Measurements from ENCODE around the gene GON4L.
"Not testable (repeated sequence)": the region's sequence is repeated elsewhere in the genome, so short reads cannot be mapped to it uniquely, and the experiment has no call there.

The GON4L gene

DNA sequence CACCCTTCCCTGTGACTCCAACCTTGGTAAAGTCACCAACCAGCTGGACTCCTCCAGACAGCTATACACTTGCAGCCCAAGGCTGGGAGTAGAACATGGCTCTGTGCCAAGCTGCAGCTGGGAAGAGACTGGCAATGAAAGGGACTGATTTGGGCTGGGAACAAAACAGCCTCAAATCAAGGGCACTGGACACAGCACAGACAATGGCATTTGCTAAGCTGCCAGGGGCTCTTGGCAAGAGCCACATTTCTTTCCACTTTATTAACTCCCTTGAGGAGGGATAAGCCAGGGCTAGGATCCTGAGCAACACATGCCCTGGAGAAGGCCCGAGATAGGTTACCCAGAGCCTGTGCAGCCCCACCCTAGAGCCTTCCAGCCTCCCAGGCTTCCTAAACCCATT, 14.4 kb upstream of the GON4L start:
- ATAC-seq: no peak
- DNase-seq: no peak

DNA sequence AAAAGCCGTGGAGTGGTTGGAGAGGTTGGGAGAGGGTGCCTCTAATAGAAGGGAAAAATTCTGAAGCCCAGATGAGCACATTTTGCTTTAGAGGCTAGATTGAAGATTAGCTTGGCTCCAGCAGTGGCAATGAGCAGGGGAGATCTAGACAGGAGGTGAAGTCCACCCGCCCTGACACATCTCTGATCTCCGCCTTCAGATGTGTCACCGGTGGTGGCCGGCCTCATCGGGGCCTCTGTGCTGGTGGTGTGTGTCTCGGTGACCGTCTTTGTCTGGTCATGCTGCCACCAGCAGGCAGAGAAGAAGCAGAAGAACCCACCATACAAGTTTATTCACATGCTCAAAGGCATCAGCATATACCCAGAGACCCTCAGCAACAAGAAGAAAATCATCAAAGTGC, 10.8 kb upstream of the GON4L start:
- no peak for ATAC-seq
- DNase-seq: no peak

DNA sequence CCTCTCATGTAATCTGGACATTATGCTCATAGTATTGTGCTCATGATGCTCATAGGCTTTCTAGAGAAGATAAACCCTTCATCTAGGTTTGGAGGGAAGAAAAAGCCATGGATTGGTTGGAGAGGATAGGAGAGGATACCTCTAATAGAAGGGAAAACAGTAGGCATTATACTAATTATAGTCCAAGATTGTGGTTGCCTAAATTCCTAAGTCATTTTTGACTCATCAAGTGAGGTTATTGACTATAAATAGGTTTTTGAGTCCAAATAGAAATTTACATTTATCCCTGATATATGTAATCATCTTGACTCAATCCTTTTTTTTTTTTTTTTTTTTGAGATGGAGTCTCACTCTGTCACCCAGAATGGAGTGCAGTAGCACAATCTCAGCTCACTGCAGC, 7.4 kb upstream of the GON4L start:
- DNase-seq: no peak

DNA sequence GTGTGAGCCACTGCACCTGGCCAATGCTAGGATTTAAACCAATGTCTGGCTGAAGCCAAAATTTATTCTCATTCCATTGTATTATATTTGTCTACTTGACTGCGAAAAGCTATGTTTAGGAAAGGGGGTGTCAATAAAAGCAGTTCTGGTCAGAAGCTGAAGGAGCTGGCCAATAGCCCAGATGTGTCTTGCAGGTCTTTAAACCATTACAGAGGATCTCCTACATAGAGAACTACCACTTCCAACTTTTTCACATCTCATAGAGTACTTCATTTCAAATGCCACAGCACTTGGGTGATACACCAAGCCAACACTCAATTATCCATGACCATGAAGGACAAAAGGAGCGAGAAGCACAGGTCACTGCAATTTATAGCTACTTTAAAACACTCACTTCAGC, 4.9 kb upstream of the GON4L start:
- ATAC-seq (no peak), DNase-seq (no peak)

More for the DNA sequence above, 7.4 kb upstream of the GON4L start:
- no peak for ATAC-seq

DNA sequence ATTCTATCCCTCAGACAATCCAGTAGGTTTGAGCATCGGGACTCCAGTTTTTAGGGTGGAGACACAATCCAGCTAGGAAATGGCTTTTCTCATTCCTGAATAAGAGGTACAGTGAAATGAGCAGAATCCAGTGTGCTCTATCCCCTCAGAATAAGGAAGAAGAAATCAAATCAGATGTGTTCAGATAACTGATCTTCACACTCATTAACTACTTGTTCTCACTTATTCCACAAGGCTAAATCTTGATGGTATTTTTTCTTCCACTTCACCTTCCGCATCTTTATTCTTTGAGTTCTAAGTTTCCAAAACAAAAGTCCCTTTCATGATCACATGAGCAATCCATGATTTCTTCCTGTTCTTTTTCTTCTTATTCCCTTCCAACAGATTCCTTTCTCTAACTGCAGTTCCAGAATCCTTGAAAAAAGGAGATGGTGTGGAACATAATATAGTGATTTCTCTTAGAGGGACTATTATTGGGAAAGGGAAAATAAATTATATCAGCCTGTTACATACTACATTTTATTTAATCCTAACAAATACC, 4.0 kb upstream of the GON4L start:
- DNase-seq (no peak), ATAC-seq (no peak)

DNA sequence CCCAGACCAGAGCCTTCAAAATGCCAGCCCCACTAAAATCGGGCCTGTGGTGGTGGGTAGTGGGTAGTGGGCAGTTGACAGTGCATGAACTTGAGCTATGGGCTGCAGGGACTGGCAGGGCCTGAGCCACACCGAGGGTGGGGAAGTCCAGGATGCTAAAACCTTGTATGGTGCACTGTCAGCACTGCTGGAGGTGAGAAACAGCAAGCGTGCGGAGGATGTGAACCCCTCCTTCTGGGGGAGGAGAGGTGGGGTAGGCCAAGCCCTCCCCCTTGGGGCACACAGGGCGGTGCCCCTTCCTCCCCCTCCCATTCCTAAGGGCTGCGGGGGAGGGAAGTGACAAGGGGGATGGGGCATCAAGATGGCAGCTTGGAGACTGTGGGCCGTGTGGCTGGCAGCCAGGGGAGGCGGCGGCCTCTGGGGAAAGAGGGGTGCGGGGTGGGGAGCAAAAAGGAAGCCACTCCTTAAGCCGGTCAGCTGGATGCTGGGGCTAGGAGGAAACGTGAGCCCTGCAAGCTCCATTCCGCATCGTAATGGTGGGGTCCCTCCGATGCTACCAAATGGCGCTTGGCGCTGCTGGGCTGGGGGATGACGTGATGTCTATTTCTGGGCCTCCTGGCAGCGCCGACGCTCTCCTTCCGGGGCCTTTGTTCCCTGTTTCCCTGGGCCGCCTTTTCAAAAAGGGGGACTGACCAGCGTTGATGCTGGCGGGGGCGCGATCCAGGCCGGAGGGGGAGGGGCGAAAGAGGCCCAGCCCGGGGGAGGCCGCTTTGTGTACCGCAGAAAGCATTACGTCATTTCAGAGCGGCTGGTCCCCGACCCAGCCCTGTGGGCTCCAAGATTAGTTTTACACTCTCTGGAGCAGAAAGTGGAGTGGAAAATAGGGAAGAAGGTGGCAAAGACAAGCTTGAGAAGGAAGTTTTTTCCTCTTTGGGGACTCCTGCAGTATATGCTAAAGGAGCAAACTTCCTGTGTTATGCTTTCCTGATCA, 3.2 kb upstream of the GON4L start:
- peak; percentile 77 for DNase-seq
- ATAC-seq: peak; percentile 35

DNA sequence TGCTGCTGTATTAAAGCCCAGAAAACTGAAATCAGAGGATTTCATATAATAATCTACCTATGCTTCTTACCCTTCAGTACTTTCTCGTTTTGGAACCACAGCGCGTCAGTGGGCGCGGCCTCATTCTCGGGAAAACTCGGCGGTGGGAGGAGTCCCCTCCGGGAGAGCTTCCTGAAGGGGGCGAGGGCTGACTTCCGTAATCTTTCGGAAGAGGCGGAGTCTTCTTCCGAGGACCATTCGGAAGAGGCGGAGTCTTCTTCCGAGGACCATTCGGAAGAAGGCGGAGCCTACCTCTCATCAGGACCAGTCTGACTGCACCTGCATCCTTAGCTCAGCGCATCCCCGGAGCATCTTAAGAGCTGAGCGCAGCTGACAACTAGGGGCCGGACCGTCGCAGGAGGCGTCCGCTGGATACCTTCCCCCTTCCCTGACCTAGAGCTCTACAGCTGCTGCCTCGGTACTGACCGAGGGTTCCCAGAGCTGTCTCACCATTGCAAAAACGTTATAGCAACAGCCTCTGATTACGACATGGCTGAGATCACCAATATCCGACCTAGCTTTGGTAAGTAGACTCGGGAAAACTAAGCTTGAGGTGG, 2.3 kb upstream of the GON4L start, which contains the start of gene SYT11:
SYT11 (plus strand) TSS at position 334 of the 596 bp plus-strand sequence; CDS start at position 529, 195 bp downstream.
- ATAC-seq (peak; percentile 83), DNase-seq (peak; percentile 96)

DNA sequence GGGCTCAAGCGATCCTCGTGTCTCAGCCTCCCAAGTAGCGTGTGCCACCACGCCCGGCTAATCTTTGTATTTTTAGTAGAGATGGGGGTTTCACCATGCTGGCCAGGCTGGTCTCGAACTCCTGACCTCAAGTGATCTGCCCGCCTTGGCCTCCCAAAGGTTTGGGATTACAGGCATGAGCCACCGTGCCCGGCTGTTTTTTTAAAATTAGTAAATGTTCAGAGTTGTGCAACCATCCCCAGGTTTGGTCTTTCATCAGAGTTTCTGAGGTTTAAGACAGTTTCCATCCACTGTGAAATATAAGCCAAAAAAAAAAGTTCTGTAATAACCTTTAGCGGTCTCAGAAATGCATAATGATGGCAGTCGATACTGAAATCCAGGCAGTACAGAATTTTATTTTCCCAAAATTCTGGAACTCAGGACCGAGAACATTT, 1.8 kb upstream of the GON4L start:
- DNase-seq (peak; percentile 44), ATAC-seq (peak; percentile 15)

DNA sequence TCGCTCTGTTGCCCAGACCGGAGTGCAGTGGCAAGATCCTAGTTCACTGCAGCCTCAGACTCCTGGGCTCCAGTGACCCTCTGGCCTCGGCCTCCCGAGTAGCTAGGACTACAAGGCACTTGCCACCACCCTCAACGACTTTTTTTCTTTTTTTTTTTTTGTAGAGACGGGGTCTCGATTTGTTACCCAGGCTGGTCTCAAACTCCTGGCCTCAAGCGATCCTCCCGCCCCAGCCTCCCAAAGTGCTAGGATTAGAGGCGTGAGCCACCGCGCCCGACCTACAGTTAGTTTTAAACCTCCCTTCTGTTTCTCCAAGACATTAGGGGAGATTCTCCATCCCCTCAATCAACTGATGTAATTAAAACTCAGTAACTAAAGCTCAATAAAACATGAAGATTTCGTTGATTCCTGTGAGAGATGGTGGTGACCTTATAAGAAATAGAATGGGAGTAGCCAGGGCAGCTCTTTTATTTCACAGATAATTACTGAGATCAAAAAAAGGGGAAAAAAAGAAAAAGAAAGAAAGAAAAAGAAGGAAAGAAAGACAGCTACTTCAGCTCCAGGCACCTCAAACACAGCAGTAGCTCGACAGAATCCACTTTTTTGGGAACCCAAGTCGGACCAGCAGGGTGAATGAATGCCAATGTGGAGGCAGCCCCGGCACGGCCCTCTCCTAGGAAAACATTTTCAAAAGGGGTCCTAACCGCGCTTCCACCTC, 598 bp downstream of the GON4L start:
- ATAC-seq (no peak), DNase-seq (no peak)

DNA sequence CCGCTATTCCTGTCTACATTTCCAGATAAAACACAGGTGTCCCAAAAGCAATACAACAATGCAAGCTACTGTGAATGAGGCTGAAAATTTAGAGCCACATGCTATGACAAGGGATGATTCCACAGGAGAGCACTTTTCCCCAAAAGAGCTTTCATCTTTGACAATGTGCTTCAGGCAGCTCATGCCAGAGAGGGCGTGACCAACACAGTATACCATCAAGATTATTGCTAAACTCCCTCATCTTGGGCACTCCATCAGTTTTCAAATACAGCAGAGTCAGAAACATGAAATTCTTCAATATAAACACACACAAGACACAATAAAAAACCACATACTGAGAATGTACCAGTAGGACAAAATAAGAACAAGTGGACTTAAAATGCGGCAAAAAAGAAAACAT, 6.7 kb downstream of the GON4L start:
- no peak for ATAC-seq
- no peak for DNase-seq

DNA sequence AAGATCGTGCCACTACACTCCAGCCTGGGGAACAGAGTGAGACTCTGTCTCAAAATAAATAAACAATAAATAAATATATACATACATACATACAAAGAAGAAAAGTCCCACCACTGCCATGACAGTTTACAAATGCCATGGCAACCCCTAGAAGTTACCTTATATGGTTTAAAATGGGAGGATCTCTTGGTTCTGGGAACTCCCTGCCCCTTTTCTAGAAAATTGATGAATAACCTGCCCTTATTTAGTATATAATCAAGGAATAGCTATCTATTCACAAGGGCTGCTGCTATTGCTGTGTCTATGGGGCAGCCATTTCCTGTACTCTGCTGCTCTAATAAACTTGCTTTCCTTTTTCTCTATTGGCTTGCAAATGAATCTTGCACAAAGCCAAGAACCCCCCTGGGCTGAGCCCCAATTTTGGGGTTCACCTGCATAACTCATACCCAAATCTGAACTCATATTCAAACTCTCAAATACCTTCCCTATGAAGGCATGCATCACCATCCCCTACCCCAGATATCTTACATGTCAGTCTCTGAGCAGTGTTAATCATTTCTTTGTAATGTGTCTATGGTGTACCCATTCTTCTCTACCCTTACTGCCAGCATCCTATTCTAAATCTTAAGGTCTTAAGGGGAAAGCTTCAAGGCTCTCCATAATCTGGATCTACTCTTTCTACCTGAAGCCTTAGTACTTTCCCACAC, 9.0 kb downstream of the GON4L start:
- DNase-seq (no peak), ATAC-seq (peak; percentile 73)

DNA sequence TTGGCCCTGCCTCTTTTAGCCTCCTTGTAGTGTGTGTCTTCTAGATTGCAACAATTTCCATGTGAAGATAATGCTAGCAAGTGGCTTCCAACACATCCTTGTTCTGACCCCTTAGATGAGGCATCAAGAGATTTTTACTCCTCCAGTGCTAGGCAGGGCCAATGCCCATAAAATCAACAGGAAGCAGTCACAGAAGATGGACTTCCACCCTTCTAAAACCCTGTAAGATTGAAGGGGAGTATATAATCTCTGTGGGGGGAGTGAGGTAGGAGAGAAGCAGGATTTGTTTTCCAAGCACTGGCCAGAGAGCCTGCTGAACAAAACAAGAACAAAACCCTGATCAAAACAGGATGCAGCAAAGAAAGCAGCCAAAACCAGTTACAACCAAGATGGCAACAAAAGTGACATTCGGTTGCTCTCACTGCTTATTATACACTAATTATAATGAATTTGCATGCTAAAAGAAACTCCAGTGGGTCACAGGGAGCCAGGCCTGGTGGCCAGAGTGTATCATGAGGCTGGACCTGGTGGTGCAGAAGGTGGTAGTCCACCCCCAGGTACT, 12.1 kb downstream of the GON4L start:
- DNase-seq: no peak
- ATAC-seq: no peak

DNA sequence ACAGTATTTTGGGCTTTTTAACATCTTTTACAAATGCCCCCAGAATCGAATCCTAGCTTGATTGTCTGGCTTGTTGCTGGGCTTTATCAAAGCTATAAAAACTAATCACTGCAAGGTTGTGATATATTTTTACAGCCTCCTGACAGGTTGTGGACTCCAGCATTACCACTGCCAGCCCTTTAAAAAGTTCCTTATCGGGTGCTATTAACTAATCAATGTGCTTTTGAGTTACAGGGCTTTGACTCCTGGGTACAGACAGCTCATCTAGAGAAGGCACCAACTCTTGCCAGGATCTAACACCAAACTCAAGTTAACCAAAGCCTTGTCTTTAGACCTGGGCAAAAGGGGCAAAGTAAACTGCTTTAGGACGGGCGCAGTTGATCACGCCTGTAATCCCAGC, 16.6 kb downstream of the GON4L start:
- DNase-seq (no peak), ATAC-seq (no peak)

DNA sequence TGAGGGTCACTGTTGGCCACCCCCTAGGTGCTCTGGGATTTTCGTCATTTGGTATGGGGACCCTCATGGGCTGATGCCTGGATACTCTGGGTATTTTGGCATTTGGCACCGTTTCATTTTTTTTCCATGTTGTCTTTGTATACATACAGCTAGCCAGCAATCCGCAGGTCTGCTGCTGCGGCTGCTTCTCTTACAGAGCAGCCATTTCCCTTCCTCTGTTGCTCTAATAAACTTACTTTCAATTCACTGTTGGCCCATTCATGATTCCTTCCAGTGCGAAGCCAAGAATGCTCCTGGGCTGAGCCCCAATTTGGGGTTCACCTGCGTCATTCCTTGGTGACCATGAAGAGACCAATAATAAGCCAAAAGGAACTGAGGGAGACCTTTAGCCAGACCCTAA, 21.5 kb downstream of the GON4L start:
- ATAC-seq (no peak), DNase-seq (no peak)

DNA sequence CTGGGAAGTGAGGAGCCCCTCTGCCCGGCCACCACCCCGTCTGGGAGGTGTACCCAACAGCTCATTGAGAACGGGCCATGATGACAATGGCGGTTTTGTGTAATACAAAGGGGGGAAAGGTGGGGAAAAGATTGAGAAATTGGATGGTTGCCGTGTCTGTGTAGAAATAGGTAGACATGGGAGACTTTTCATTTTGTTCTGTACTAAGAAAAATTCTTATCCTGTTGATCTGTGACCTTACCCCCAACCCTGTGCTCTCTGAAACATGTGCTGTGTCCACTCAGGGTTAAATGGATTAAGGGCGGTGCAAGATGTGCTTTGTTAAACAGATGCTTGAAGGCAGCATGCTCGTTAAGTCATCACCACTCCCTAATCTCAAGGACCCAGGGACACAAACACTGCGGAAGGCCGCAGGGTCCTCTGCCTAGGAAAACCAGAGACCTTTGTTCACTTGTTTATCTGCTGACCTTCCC, 22.1 kb downstream of the GON4L start:
- DNase-seq, ATAC-seq: not testable (repeated sequence)

DNA sequence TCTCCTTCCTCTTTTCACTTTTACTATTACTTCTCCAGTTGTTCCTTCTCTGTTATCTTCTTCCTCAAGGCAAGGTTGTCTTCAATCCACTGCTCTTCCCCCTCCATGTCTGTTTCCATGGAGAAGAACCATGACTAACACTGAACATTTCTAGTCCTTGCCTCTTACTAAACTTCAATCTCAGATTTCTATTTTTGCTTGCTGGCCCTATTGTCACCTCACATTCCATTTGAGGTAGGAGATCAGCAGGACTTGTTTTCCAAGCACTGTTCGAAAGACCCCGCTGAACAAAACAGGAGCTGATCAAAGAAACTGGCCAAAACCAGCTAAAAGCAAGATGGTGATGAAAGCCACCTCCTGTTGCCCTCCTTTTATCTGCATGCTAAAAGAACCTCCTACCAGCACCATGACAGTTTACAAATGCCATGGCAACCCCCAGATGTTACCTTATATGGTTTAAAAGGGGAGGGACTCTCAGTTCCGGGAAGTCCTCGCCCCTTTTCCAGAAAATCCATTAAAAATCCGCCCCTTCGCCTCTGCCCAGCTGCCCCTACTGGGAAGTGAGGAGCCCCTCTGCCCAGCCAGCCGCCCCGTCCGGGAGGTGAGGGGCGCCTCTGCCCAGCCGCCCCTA, 22.6 kb downstream of the GON4L start:
- DNase-seq (no peak), ATAC-seq (no peak)

DNA sequence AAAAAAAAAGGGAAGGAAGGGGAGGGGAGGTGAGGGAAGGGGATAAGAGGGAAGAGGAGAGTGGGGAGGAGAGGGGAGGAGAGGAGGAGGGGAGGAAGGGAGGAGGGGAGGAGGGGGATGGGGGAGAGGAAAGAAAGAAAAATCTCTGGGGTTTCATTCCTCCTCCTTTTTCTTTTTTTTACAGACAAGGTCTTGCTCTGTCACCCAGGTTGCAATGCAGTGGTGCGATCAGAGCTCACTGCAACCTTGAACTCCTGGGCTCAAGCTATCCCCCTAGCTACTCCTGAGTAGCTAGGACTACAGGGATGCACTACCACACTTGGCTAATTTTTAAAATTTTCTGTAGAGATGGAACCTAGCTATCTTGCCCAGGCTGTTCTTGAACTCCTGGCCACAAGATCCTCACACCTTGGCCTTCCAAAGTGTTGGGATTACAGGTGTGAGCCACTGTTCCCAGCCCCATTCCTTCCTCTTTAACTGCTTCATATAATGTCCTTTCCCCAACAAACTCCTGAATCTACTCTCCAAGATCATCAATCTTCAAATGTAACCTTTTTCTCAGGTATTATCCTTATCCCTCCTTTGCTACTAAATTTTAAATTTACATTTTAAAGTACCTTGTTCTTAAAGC, 23.2 kb downstream of the GON4L start:
- ATAC-seq (no peak), DNase-seq (no peak)

DNA sequence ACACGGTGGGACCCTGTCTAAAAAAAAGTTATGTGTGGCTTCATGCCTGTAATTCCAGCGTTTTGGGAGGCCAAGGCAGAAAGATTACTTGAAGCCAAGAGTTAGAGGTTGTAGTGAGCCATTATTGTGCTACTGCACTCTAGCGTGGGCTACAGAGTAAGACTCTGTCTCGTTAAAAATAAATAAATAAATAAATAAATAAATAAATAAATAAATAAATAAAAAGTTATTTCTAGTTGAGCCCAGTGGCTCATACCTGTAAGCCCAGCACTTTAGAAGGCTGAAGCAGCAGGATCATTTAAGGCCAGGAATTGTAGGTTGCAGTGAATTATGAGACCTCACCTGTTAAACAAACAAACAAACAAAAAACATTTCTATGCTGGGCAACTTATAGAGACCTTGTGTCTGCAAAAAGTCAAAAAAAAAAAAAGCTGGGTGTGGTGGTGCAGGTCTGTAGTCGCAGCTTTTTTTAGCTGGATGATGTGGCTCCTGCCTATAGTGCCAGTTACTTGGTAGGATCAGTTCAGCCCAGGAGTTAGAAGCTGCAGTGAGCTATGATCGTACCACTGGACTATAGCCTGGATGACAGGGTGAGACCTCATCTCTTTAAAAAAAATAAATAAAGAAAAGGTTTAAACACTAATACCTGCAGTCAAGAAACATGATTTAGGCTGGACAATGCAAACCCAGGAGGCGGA, 25.6 kb downstream of the GON4L start:
- DNase-seq (no peak), ATAC-seq (no peak)

DNA sequence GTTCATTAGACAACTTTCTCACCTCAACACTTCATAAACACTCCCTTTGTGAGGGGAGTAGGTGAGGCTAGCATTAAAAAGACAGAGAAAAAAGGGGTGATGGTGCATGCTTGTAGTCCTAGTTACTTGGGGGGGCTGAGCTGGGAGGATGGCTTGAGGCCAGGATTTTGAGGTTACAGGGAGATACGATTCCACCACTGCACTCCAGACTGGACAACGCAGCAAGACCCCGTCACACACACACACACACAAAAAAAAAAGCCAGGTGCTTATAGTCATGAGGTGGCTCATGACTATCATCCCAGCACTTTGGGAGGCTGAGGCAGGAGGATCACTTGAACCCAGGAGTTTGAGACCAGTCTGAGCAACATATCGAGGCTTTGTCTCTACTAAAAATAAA, 29.6 kb downstream of the GON4L start:
- ATAC-seq: no peak
- no peak for DNase-seq

DNA sequence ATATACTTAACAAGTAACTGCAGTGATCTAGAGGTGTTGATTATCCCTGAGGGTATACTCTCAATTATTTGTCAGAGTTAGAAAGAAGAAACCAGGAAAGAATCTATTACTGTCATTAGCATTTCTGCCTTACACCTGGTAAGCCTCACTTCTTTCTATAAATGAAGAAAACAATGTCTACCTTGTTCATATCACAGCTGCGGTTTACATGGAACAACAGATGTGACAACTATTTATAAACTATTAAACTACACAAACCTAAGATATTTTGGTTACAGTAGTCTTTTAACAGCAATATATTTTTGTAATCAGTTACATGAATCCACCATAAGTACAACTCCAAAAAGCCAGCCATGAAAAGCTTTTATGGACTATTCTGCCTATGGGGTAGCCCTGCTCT, 40.7 kb downstream of the GON4L start:
- no peak for ATAC-seq
- no peak for DNase-seq
